ENCODE measurements around the gene CERT1.
"Not testable (repeated sequence)": the region's sequence is repeated elsewhere in the genome, so short reads cannot be mapped to it uniquely, and the experiment has no call there.

The CERT1 gene

GRCh38 chr5:75523275-75523674 lies 11.8 kb upstream of the CERT1 start:
- DNase-seq = no peak

- DNase-seq = no peak
These were observed 11.1 kb upstream of the CERT1 start for GRCh38 chr5:75522542-75522941.

GRCh38 chr5:75522025-75522424 lies 10.6 kb upstream of the CERT1 start:
- DNase-seq = no peak

- no peak for DNase-seq
These were observed 9.8 kb upstream of the CERT1 start for GRCh38 chr5:75521195-75521594.

- DNase-seq = no peak
These were observed 8.3 kb upstream of the CERT1 start for GRCh38 chr5:75519761-75520160.

- no peak for DNase-seq
These were observed 2.9 kb upstream of the CERT1 start for GRCh38 chr5:75514323-75514722.

- DNase-seq = no peak
These were observed 2.4 kb upstream of the CERT1 start for GRCh38 chr5:75513841-75514240.

DNA sequence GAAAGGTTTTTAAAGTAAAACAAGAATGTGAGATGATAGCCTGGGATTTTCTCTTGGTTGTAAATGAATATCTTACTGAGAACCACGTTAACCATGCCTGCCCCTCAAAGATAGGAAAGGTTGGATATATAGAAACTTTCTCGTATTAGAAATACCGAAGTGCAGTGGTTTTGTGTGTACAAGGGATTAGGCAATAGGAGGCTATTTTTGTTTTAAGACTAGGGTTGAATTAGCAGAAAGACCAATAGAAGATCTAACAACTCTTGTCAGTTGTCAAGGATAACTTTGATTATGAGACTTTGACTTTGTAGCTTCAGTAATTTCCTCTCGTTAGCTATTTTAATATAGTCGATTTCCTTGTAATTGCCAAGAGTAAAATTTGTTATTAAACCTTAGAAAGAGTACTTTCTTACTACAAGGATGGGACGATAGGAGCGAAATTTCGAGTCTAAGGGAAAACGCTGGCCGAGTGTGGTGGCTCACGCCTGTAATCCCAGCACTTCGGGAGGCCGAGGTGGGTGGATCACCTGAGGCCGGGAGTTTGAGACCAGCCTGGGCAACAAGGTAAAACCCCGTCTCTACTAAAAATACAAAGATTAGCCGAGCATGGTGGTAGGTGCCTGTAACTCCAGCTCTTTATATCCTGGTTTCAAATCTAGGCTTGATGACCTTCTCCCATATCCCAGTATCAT lies 1.1 kb upstream of the CERT1 start:
- no peak for DNase-seq

DNA sequence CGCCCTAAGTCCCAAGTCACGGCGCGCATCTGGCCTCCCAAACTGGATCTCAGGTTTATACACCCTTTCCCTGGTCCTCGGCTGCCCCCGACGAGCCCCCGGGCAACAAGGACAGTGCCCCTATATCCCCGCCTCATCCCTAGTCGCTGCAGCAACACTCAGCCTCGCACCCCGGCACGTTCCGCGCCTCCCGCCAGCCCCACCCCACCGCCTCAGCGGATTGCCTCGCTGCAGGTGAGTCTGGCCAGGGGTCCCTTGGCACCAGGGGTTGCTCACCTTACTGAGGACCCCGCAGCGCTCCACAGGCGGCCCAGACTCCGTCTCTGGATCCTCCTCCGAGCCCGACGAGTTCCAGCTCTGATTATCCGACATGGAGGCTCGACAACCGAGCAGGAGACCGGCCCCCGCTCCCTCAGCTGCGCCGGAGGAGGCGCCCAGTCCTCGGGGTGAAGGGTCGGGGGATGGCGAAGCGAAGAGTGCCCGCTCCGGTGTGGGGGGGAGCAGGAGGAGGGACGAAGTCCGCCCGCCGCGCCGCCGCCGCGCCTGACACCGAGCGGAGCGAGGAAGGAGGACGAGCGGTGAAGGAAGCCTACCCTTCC lies 494 bp downstream of the CERT1 start:
- no peak for DNase-seq

- no peak for DNase-seq
These were observed 1.0 kb downstream of the CERT1 start for GRCh38 chr5:75510417-75510835.

DNA sequence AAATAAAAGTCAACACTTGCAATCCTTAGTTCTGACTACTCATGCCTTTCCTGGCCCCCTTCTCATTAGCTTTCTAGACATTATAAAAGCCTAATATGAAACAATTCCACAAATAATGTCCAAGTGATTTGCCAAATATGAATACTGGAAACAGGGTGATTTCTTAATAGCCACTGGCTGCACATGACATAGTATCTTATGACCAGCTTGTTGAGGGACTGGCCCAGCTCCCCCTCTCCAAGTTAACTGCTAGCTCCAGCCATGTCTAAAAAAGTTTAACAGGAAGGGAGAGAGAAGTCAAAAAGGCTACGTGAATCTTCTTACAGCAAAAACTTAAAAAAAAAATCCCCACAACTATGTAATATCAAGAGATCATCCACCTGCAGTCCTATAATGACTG lies 1.5 kb downstream of the CERT1 start:
- DNase-seq = no peak

DNA sequence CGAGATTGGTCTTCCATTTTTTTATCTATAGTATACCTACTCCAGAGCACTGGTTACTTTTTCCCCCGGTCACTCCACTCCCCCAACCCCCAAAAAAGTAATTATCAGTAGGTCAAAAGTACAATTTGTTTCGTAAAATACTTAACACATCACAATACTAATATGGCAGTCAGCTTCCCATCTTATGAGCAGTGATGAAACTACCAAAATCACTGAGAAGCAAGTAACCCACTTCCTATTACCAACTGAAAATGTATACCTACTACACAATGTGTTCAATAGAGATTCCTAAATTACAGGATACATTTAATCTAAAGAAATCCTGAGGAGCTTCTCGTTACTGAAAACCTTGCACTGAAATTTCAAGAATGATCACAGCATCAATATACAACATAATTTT lies 1.9 kb downstream of the CERT1 start:
- no peak for DNase-seq

DNA sequence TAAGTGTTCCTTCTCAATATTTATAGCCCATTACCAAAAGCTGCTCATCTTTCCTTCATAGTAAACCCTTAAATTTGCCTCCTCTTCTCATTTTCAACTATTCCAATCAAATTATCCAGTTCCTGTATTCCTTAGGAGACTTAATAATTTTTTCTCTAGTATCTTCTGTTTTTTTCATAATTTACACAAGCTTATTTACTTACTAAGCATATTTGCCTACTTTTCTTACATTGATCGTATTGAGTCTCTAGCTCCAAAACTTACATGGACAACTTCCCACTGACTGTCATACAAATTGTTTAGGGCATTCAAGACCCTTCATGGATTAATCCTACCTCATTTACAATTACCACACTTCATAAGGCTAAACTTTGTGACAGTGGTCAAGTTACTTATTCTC lies 3.6 kb downstream of the CERT1 start:
- DNase-seq = no peak

- not testable (repeated sequence) for DNase-seq
These were observed 6.3 kb downstream of the CERT1 start for GRCh38 chr5:75505112-75505511.

DNA sequence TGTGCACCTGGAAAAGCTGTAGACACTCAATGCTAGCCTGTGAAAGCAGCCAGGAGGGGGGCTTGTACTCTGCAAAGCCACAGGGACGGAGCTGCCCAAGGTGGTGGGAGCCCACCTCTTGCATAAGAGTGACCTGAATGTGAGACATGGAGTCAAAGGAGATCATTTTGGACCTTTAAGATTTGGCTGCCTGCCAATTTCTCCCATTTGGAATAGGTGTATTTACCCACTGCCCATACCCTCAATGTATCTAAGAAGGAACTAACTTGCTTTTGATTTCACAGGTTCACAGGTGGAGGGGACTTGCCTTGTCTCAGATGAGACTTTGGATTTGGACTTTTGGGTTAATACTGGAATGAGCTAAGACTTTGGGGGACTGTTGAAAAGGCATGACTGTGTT lies 12.6 kb downstream of the CERT1 start:
- not testable (repeated sequence) for DNase-seq

- DNase-seq = no peak
These were observed 13.1 kb downstream of the CERT1 start for GRCh38 chr5:75498208-75498777.

GRCh38 chr5:75496026-75496425 lies 15.4 kb downstream of the CERT1 start:
- DNase-seq = no peak

- no peak for DNase-seq
These were observed 19.8 kb downstream of the CERT1 start for GRCh38 chr5:75491621-75492020.

DNA sequence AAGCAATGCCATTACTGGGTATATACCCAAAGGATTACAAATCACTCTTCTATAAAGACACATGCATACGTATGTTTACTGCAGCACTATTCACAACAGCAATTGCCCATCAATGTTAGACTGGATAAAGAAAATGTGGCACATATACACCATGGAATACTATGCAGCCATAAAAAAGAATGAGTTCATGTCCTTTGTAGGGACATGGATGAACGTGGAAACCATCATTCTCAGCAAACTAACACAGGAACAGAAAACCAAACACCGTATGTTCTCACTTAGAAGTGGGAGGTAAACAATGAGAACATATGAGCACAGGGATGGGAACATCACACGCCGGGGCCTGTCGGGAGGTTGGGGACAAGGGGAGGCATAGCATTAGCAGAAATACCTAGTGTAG lies 21.6 kb downstream of the CERT1 start:
- not testable (repeated sequence) for DNase-seq

DNA sequence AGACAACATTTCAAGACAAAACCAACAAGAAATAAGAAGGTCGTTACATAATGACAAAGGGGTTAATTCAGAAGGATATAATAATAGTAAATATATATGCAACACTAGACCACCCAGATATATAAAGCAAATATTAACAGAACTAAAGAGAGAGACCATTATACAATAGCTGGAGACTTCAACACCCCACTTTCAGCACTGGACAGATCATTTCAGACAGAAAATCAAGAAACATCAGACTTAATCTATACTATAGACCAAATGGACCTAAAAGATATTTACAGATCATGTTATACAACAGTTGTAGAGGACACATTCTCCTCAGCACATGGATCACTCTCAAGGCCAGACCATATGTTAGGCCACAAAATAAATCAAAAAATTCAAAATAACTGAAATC lies 26.8 kb downstream of the CERT1 start:
- no peak for DNase-seq

GRCh38 chr5:75482482-75482881 lies 28.9 kb downstream of the CERT1 start:
- no peak for DNase-seq

DNA sequence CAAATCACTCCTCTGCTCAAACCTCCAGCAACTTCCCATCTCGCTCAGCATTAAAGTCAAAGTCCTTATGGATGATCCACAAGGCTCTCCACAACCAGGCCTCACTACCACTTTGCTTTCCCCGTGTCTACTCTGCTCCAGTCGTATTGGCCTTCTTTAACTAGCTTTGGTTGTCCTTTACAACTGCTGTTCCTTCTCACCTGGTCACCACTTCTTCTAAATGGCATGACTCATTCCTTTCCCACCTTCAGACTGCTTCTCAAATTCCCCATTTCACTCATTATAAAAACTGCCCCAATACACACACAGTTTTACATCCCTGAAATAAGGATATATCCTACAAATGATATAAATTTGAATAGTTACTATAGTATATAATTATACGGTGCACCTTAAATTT lies 30.4 kb downstream of the CERT1 start:
- DNase-seq = no peak

GRCh38 chr5:75475364-75475763 lies 36.1 kb downstream of the CERT1 start:
- DNase-seq = no peak

DNA sequence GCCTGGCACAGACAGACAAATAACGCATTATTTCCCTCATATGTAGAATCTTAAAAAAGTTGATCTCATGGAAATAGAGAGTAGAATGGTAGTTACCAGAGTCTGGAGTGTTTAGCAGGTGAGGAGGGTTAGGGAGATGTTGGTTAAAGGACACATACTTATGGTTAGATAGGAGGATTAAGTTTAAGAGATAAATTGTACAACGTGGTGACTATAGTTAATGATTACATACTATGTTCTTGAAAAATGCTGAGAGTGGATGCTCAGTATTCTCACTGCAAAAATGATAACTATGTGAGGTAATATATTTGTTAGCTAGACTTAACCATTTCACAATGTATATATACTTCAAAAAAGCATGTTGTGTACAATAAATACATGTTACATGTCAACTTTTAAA lies 38.0 kb downstream of the CERT1 start:
- no peak for DNase-seq

- no peak for DNase-seq
These were observed 38.5 kb downstream of the CERT1 start for GRCh38 chr5:75472973-75473372.
